HepG2 (cell line): ENCODE measurements around the gene SULT6B1. TPM values are rescaled to one million over a fixed set of nuclear protein-coding genes. Genes with fewer than 3 reads are reported as not detected.

Source experiments
- CEBPG ChIP-seq: IDR thresholded peaks from 2 replicates; pipeline ENCODE4 v1.6.1; 2016
- ETV6 ChIP-seq: sonication (generic); formaldehyde crosslinking; conservative IDR thresholded peaks from 2 replicates; pipeline ENCODE4 v1.4.0; 2020; ENCODE audit warnings: missing genetic modification reagents
- GABPB1 ChIP-seq: IDR thresholded peaks from 2 replicates; pipeline ENCODE4 v1.6.1; 2016; ENCODE audit warnings: mild to moderate bottlenecking, missing genetic modification reagents, moderate library complexity, missing compliant biosample characterization
- MAFF ChIP-seq: IDR thresholded peaks from 2 replicates; pipeline ENCODE4 v1.6.1; 2011; ENCODE audit warnings: low read depth, low read length, improper control_type of control experiment
- MBNL3 ChIP-seq: fragments of 250-450 bp; sonication (Bioruptor Pico); conservative IDR thresholded peaks from 2 replicates; pipeline ENCODE4 v1.8.0; 2022; ENCODE audit warnings: mild to moderate bottlenecking, inconsistent platforms
- NKX3-1 ChIP-seq: sonication (generic); formaldehyde crosslinking; IDR thresholded peaks from 2 replicates; pipeline ENCODE4 v1.5.0; 2020; ENCODE audit warnings: missing genetic modification reagents
- RBM39 ChIP-seq: fragments of 200-400 bp; formaldehyde crosslinking; IDR thresholded peaks from one replicate; pipeline ENCODE4 v1.6.1; 2018; ENCODE audit warnings: antibody characterized with exemption, mild to moderate bottlenecking, low read depth, low read length; ENCODE audit not compliant: poor library complexity, severe bottlenecking
- SNAPC4 ChIP-seq: sonication (generic); formaldehyde crosslinking; IDR thresholded peaks from 2 replicates; pipeline ENCODE4 v1.4.0; 2020; ENCODE audit warnings: mild to moderate bottlenecking, missing genetic modification reagents
- ZC3H4 ChIP-seq: sonication (generic); formaldehyde crosslinking; IDR thresholded peaks from 2 replicates; pipeline ENCODE4 v1.4.0; 2020; ENCODE audit warnings: missing genetic modification reagents, borderline replicate concordance
- ZNF235 ChIP-seq: sonication (generic); formaldehyde crosslinking; IDR thresholded peaks from 2 replicates; pipeline ENCODE4 v1.8.1; 2023; ENCODE audit warnings: mild to moderate bottlenecking, missing genetic modification reagents, borderline replicate concordance
- ZNF703 ChIP-seq: sonication (generic); formaldehyde crosslinking; IDR thresholded peaks from 2 replicates; pipeline ENCODE4 v1.5.1; 2020; ENCODE audit warnings: missing genetic modification reagents, mild to moderate bottlenecking, moderate library complexity, borderline replicate concordance
- ZSCAN22 ChIP-seq: sonication (generic); formaldehyde crosslinking; IDR thresholded peaks from 2 replicates; pipeline ENCODE4 v1.4.0; 2020; ENCODE audit warnings: mild to moderate bottlenecking, missing genetic modification reagents
- polyA plus RNA-seq, 8 experiments: library from polyadenylated mRNA; depleted of rRNA in 3 of 8; stranded (reverse) in 7 of 8; unstranded in 1 of 8; fragments of >200 nt; fragmentation: Illumina TruSeq in 4 of 8; extraction: Trizol in 4 of 8; gene quantifications; 2 replicates each; pipeline versions ENCODE4 v1.2.1 to v1.2.3, GENCODE V29; 2011 to 2016; ENCODE audit warnings: low read depth in 4 of 8, missing spikeins in 1 of 8, mixed read lengths in 1 of 8; ENCODE audit not compliant: insufficient read depth in 1 of 8
- total RNA-seq, 5 experiments: library from RNA; depleted of rRNA; stranded (reverse); fragments of >200 nt; fragmentation: Illumina TruSeq; extraction: Trizol; gene quantifications; 2 replicates each; pipeline ENCODE4 v1.2.3, GENCODE V29; 2016; ENCODE audit warnings: low read depth in 1 of 5
- TF ChIP-seq, protein P1 (sequence below): IDR thresholded peaks from 2 replicates; pipeline ENCODE4 v1.6.1; 2016; ENCODE audit warnings: missing genetic modification reagents, missing compliant biosample characterization
- TF ChIP-seq, protein P2 (sequence below): sonication (generic); formaldehyde crosslinking; IDR thresholded peaks from 2 replicates; pipeline ENCODE4 v1.8.0; 2022; ENCODE audit warnings: mild to moderate bottlenecking, missing genetic modification reagents, moderate library complexity
- TF ChIP-seq, protein P3 (sequence below): sonication (generic); formaldehyde crosslinking; IDR thresholded peaks from 2 replicates; pipeline ENCODE4 v1.5.0; 2020; ENCODE audit warnings: mild to moderate bottlenecking, missing genetic modification reagents

SULT6B1 gene
- total and polyA plus RNA-seq, 2 of the 13 experiments (the other 11 are each of a cell fraction or from before 2014, with no cell fraction given) = not detected

DNA sequence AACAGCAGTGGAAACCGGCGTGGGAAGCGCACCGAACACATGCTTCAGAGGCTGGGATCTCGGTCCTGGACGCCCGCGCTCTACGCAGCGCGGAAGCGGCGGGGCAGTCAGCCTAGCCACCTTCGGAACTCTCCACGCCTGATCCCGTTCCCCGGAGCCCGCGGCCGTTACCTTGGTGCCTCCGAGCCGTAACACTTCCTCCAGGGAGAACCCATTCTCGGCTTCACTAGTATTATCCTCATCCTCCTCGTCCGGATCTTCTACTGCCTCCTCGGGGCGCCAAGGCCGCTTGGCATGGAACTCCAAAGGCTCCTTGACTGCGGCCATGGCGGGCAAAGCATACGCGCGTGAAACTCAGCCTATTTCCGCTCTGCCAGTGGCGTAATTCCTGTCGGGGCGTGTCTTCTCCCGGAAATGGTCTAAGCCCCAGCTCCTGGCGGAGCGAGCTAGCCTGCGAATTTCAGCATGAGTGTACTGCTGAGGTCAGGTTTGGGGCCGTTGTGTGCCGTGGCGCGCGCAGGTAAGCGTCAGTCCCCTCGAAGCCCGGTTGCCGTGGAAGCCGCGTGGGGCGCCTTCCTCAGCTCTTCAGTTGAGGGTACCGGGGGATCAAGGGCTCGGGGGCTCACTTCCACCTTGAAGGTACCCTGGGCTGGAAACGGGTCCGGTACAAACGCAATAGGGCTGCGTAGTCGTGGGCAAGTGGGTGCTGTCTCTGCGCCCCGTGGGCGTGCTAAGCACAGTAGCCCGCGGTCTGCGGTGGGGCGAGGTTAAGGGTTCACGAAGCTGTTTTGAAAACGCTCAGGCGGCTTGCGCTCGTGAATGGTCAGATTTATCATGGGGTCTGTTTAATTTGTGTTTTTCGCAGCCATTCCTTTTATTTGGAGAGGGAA is 43.0 kb upstream of the SULT6B1 start, which contains the start of the genes CEBPZ and NDUFAF7 (continued):
- TF ChIP-seq, protein P1, sequence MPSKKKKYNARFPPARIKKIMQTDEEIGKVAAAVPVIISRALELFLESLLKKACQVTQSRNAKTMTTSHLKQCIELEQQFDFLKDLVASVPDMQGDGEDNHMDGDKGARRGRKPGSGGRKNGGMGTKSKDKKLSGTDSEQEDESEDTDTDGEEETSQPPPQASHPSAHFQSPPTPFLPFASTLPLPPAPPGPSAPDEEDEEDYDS = peak; percentile 93
- TF ChIP-seq ZNF235 (CRISPR knock-in tag) = peak; percentile 94; the same call in 1 of the 2 replicates
- peak; percentile 26 for TF ChIP-seq NKX3-1 (CRISPR knock-in tag)
- TF ChIP-seq MBNL3 = no peak
- TF ChIP-seq MAFF = peak; percentile 41; the same call in 1 of the 2 replicates
- peak; percentile 88; the same call in 1 of the 2 replicates for TF ChIP-seq ZNF703 (CRISPR knock-in tag)
- peak; percentile 94 for TF ChIP-seq SNAPC4 (CRISPR knock-in tag)
- peak; percentile 98 for TF ChIP-seq GABPB1
- peak; percentile 66 for TF ChIP-seq CEBPG (CRISPR knock-in tag)
- TF ChIP-seq RBM39 = peak; percentile 64
- TF ChIP-seq ZSCAN22 (CRISPR knock-in tag) = peak; percentile 42
- peak; percentile 62; the same call in 1 of the 2 replicates for TF ChIP-seq ZC3H4
- TF ChIP-seq, protein P2, sequence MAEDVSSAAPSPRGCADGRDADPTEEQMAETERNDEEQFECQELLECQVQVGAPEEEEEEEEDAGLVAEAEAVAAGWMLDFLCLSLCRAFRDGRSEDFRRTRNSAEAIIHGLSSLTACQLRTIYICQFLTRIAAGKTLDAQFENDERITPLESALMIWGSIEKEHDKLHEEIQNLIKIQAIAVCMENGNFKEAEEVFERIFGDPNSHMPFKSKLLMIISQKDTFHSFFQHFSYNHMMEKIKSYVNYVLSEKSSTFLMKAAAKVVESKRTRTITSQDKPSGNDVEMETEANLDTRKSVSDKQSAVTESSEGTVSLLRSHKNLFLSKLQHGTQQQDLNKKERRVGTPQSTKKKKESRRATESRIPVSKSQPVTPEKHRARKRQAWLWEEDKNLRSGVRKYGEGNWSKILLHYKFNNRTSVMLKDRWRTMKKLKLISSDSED = peak; percentile 89
- TF ChIP-seq, protein P3, sequence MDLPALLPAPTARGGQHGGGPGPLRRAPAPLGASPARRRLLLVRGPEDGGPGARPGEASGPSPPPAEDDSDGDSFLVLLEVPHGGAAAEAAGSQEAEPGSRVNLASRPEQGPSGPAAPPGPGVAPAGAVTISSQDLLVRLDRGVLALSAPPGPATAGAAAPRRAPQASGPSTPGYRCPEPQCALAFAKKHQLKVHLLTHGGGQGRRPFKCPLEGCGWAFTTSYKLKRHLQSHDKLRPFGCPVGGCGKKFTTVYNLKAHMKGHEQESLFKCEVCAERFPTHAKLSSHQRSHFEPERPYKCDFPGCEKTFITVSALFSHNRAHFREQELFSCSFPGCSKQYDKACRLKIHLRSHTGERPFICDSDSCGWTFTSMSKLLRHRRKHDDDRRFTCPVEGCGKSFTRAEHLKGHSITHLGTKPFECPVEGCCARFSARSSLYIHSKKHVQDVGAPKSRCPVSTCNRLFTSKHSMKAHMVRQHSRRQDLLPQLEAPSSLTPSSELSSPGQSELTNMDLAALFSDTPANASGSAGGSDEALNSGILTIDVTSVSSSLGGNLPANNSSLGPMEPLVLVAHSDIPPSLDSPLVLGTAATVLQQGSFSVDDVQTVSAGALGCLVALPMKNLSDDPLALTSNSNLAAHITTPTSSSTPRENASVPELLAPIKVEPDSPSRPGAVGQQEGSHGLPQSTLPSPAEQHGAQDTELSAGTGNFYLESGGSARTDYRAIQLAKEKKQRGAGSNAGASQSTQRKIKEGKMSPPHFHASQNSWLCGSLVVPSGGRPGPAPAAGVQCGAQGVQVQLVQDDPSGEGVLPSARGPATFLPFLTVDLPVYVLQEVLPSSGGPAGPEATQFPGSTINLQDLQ = peak; percentile 96
- TF ChIP-seq ETV6 = peak; percentile 73
